Posterior cingulate gyrus (tissue), 11 donors: Measurements from ENCODE around the gene NFIC.
A peak's percentile ranks its signal among the peaks of the same experiment; 100 is the strongest.
"Not testable (repeated sequence)": the region's sequence is repeated elsewhere in the genome, so short reads cannot be mapped to it uniquely, and the experiment has no call there.

Source experiments
- DNase-seq, 10 donors: peaks; one replicate each; pipeline versions ENCODE4 v3.0.0 to v3.0.0-alpha.2; 2020 to 2021; ENCODE audit warnings: mixed read lengths in 3 of 10
- intact Hi-C: fragments of 100-400 bp; cut with DNase I; formaldehyde crosslinking; loops from one replicate; pipeline ENCODE4 v1.15.1; 2023

Gene NFIC

DNA sequence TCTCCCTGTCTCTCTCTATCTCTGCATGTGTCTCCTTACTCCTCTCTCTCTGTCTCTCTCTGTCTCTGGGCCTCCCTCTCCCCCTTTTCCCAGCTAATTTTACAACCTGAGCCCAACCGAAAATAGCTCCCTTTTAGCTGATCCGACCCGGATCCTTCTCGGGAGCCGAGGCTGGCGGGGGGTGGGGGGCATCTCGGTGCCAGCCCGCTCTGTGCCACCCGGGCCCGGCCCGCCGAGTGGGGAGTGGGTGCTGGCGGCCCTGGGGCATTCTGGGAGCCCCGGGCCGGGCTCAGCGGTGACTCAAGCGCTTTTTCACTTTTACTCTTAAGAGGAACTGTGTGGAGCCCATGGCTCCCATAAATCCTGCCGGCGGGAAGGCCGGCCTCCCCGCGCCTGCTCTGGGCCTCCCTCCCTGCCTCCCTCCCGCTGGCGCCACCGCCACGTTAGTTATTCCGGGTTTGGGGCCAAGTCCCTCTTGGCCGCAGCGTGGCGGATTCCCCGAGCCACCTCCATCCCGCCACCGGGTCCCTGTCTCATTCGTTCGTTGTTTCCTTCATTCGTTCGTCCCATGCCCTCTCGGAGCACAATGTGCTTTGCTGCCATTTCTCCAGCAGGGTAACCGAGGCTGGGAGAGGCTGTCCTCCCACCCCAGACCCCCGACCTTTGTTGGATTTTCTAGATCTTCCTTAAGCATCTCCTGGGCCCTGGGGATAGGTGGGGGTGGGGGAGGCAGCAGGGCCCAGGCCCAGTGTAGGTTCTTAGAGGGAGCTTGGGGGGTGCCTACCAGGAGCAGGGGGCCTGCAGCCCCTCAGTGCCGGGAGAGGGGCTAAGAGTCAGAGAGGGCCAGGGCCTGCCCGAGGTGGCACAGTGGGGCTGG, 3.2 kb downstream of the NFIC start:
- DNase-seq = peak in 5 of 10 donors; percentile 57 to 93 (median 80)
- intact Hi-C loops = no loop called here

- DNase-seq = no peak
- intact Hi-C loops = no loop called here
These were observed 3.9 kb downstream of the NFIC start for GRCh38 chr19:3370214-3370720.

GRCh38 chr19:3370728-3371591, 4.6 kb downstream of the NFIC start:
- intact Hi-C loops = no loop called here
- peak in 1 of 10 donors; percentile 79 for DNase-seq

GRCh38 chr19:3372413-3372812, 6.0 kb downstream of the NFIC start:
- peak in 1 of 10 donors; percentile 36 for DNase-seq
- intact Hi-C loops = no loop called here

- no peak for DNase-seq
- intact Hi-C loops = no loop called here
These were observed 7.6 kb downstream of the NFIC start for GRCh38 chr19:3373971-3374368.

- intact Hi-C loops = no loop called here
- DNase-seq = no peak
These were observed 8.2 kb downstream of the NFIC start for GRCh38 chr19:3374369-3375112.

GRCh38 chr19:3375221-3376090, 9.1 kb downstream of the NFIC start:
- DNase-seq = peak; percentile 71 to 97 (median 85)
- intact Hi-C loops = no loop called here

DNA sequence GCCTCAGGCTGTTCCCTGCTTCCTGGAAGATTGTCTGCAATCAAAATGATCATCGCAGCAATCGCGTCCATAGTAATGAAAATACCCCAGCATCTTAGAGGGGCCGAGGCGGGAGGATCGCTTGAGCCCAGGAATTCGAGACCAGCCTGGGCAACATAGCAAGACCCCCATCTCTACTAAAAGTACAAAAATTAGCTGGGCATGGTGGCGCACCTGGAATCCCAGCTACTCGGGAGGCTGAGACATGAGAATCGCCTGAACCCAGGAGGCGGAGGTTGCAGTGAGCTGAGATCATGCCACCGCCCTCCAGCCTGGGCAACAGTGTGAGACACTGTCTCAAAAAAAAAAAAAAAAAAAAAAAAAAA, 9.7 kb downstream of the NFIC start:
- intact Hi-C loops, DNase-seq: not testable (repeated sequence)

DNA sequence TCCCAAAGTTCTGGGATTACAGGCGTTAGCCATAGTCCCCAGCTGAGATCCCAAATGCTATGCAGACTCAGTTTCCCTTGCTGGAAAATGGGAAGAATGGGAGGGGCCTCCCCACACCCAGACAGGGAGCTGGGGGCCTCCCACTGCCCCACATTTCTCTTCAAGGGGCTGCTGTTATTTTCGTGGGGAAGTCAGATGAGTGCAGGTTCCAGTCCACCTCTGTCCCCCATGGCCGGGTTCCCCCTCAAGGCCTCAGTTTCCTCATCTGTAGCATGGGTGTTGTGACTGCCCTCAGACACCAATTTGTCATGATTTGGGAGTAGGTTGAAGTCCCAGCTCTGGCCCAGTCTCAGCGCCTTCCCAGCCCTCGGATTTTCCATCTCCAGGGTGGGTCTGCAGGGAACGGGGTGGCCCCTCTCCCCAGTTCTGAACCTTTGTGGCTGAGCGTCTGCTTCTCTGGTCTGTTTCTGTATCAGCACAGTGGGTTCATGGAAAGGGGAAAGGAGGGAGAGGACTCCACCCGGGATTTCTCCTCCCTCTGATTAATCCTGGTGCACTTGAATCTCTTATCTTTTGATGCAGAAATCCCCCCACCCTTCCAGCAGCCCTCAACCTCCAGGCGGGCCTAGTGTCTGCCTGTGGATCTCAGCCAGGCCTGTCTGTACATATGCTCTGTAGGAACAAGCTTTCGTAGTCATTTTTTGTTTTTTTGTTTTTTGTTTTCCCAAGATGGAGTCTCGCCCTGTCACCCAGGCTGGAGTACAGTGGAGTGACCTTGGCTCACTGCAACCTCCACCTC, 12.2 kb downstream of the NFIC start:
- no peak for DNase-seq
- intact Hi-C loops = no loop called here

GRCh38 chr19:3380829-3381228, 14.4 kb downstream of the NFIC start:
- intact Hi-C loops = no loop called here
- DNase-seq = no peak

- intact Hi-C loops = no loop called here
- peak in 1 of 10 donors; percentile 83 for DNase-seq
These were observed 15.5 kb downstream of the NFIC start for GRCh38 chr19:3381701-3382372.

DNA sequence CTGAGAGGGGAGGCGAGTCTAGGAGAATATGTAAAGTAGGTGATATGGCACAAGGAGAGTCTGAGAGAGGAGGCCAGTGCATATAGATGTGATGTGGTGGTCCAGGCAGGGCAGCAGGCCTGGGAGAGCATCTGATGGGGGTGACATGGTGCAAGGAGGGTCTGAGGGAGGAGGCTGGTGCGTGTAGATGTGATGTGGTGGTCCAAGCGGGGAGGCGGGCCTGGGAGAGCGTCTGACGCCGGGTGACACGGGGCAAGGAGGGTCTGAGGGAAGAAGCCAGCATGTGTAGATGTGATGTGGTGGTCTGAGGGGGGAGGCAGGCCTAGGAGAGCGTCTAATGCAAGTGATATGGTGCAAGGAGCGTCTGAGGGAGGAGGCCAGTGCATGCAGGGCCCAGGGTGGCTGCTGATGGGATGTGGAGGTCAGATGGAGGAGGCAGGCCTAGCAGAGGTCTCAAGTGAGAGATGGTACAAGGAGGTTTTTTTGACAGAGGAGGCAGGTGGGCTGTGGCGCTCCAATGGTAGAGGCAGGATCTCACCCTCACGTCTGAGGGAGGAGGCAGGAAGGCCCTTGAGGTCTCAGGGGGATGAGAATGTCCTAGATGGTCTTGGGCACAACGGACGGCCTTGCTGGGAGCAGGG, 16.2 kb downstream of the NFIC start:
- no peak for DNase-seq
- intact Hi-C loops = no loop called here

- no peak for DNase-seq
- intact Hi-C loops = no loop called here
These were observed 16.8 kb downstream of the NFIC start for GRCh38 chr19:3383121-3383722.

GRCh38 chr19:3386447-3387234, 20.3 kb downstream of the NFIC start:
- peak in 2 of 10 donors; percentile 83 to 86 for DNase-seq
- intact Hi-C loops = no loop called here

GRCh38 chr19:3387645-3388589, 21.5 kb downstream of the NFIC start:
- peak; percentile 87 to 99 (median 92) for DNase-seq
- intact Hi-C loops = no loop called here

DNA sequence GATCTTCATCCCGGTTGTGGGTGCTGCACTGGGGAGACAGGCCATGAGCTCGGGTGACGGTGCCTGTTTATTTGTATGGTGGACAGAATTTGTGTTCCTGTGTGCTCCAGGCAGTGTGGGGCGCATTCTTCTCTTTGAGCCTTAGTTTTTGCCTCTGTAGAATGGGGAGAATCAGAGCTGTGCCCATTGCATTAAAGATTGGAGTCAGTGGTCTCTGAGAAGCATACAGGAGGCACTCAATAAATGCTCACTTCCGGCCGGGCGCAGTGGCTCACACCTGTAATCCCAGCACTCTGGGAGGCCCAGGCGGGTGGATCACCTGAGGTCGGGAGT, 23.0 kb downstream of the NFIC start:
- intact Hi-C loops = no loop called here
- DNase-seq = no peak
